Activated naive CD4-positive, alpha-beta T cell (primary cell): Measurements from ENCODE around the gene PSMA6.
"Not testable (repeated sequence)": the region's sequence is repeated elsewhere in the genome, so short reads cannot be mapped to it uniquely, and the experiment has no call there.

Experiments used
- DNase-seq, 4 experiments: peaks; one replicate each; lab custom pipeline; 2025; lab: John Stamatoyannopoulos, UW

The PSMA6 gene

DNA sequence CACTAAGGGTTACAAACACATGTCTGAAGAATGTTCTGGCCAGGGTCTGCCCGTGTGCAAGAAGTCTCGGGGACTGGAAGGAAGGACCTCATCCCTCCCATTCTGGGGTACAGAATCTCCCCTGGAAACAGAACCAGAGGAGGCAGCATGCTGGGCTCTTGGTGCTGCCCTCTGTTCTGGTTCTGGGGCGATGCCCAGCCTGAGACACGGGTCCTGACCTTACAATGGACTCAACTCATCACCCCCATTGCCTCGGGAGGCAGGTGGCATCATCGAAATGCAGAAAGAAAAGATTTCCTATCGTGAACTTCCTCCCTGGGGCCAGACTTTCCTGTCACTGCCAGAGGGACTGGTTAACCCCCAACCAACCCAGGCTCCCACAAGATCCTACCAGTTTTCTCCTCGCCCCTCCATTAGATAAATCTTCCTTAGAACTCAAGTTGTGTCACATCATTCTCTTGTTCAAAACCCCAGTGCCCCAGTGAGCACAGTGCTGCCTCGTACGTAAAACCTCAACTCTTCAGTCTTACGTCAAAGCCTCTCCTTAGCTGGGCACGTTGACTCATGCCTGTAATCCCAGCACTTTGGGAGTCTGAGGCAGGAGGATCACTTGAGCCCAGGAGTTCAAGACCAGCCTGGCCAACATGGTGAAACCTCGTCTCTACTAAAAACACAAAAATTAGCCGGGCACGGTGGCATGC is 52.1 kb downstream of the PSMA6 start:
- no peak for DNase-seq

DNA sequence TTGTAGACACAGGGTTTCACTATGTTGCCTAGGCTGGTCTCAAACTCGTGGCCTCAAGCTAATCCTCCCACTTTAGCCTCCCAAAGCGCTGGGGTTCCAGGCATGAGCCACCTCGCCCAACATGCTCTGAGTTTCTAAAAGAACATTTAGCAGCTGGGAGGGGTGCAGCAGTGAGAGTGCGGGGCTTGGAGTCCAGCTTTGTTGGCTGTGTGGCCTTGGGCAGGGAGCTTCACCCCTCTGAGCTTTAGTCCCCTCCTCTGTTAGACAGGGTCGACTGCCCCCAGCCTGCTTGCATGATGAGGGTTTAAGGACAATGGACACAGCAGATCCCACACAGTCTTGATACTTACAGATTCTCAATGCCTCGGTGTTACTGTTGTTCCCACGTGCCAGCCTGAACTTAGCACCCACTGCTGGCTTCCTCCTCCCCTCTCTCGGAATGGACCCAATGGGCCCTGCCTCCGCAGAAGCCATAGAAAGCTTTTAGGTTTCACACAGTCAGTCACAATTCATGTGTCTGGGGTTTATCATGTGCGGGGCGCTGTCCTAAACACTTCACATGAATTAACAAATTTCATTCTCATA is 54.6 kb downstream of the PSMA6 start:
- DNase-seq = no peak

DNA sequence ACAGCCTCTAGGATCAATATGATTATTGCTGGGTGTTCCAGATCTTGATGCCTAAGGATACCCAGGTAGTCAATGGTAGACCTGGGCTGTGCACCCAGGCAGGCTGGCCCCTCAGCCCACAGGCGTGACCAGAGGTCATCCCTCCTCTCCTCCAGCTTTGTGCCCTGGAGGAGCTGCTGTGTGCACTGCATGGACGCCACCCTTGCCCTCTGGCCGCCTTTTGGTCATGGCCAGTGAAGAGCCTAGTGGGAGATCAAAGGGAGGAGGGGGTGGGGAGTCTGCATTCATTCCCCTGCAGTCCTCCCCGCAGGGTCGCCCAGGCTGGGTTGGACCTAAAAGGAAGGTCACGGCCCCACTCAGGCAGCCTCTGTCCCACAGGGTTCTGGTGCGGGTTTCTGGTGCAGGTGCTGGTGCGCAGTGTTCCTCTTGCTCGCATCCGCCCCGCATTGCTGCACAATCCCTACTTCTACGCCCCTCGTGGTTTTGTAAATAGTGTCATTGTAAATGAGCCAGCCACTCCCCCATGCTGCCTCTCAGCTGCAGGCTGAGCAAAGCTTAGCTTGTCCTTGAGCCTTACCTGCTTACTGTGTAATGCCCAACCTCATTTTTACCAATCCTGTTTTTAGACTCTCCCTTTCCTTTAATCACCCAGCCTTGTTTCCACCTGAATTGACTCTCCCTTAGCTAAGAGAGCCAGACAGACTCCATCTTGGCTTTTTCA is 55.3 kb downstream of the PSMA6 start:
- no peak for DNase-seq

DNA sequence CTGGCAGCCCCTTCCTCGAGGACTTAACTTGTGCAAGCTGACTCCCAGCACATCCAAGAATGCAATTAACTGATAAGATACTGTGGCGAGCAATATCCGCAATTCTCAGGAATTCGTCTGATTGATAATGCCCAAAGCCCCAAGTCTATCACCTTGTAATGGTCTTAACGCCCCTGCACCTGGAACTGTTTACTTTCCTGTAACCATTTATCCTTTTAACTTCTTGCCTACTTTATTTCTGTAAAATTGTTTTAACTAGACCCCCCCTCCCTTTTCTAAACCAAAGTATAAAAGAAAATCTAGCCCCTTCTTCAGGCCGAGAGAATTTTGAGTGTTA is 55.8 kb downstream of the PSMA6 start:
- not testable (repeated sequence) for DNase-seq

DNA sequence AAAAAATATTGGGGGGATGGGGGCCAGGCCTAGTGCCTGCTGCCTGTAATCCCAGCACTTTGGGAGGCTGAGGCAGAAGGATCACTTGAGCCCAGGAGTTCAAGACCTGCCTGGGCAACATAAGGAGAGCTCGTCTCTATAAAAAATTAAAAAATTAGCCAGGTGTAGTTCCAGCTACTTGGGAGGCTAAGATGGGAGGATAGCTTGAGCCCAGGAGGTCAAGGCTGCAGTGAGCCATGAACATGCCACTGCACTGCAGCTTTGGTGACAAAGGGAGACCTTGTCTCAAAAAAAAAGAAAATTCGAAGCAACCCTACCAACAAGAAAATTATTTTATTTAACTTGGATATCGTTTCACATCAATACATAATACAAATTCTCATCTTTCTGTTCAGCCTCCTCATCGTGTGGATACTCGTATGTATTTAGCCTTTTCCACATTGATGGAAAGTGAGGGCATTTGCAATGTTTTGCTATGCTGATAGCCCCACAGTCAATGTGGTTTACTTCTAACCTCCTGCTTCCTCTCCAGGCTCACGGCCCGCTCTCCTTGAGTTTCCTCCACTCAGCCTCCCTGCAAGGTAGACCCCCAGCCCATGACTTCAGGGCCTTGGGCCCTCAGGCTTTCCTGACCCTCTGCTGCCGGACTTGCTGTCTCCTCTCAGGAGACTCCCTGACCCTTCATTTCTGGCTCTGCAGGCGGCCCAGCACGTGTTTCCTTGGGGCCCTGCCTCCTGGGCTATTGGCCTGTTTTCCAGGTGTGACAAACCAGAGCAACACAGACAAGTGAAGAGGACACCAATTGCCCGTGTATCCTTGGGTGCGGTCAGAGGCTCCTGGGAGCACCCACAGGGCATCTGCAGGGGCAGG is 57.5 kb downstream of the PSMA6 start:
- no peak for DNase-seq

DNA sequence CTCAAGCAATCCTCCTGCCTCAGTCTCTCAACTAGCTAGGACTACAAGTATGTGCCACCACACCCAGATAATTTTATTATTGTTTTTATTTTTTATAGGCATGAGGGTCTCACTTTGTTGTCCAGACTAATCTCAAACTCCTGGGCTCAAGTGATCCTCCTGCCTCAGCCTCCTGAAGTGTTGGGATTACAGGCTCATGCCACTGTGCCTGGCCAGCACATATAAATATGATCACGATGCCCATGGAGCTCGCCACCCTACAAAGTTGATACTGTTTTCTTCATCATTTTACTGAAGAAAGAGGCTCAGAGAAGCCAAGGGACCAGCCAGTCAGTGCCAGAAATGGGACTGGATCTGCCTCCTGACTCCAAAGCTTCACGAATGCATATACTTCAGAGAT is 59.3 kb downstream of the PSMA6 start:
- DNase-seq = no peak

DNA sequence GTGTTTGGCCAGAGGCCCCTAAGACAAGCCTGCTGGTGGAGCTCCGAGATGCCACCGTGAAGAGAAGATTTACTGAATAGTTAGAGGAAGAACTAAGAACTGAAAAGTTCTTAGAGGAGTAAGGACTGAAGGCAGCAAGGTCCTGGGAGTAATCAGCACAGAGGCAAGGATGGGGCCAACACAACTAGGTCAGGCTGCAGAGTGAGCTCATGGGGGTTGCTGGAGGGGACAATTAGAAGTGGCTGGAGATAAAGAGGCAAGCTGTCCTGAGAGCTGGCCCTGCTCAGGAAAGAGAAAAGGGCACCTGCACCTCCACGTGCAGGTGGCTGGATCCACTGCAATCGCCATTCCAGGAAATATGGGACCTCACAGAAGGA is 59.7 kb downstream of the PSMA6 start:
- no peak for DNase-seq

DNA sequence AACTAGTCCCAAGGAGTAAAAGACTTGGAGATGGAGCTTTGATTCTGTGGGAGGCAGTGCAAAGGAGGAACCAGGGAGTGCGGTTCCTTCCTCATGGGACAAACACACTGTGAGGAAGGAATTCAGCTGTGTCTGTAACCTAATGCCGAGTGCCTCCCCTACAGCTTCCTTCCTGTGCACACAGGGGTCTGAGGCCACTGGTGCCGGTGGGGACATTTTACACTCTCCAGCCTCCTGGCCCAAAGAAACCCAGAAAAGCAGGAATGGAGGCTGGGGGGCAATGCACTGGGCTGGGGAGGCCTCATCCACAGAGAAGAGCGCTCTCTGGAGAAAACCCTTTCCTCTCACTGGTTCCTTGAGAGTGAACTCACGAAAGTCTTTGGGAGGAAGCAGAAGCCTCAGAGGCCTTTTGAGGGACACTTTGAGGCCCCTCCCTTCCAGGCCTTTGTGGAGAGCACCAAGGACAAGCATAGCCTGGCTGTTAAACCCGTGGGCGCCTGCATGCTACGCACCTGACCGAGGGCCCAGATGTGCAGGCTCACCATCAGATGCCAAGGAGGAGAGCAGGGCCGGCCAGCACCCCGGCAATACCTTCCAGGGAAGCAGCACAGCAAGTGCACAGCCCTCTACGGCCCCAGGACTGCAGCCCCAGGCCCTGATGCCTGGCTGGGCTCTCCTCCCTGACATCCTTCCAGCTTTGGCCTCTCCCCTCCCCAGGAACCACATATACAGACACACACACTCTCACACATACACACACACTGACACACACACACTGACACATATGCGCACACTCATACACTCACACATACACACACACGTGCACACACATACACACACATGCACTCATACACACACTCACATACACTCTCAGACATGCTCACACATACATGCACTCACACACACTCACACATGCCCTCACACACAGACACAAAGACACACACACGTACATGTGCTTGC is 60.4 kb downstream of the PSMA6 start:
- no peak for DNase-seq

DNA sequence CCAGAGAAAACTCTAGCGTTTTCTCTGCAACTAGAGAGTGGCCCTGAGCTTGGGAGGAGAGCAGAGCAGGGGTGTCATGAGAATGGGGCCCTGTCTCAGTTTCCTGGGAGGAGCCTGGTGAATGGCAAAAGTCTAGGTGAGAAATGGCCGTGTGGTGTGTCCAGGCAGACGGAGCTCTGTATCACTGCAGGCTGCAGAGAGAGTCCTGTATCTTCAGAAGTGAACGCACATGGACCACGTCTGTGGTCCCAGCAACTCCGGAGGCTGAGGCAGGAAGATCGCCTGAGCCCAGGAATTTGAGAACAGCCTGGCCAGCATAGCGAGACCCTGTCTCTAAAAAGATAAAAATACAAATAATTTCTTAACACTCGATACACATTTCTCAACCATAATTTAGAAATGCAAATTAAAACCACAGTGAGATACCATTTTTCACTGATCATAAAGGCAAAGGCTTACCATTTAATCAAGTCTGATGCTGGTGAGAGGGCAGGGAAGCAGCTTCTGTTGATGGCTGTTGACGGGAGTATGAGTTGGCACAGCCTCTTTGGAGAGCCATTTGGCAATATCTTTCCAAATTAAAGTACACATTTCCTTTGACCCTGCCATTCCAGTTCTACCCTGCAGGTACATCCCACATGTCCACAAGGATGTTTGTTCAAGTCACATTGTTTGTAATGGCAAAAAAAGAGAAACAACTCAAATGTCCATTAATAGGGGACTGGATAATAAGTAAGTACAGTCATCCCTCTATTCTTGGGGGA is 61.4 kb downstream of the PSMA6 start:
- no peak for DNase-seq

DNA sequence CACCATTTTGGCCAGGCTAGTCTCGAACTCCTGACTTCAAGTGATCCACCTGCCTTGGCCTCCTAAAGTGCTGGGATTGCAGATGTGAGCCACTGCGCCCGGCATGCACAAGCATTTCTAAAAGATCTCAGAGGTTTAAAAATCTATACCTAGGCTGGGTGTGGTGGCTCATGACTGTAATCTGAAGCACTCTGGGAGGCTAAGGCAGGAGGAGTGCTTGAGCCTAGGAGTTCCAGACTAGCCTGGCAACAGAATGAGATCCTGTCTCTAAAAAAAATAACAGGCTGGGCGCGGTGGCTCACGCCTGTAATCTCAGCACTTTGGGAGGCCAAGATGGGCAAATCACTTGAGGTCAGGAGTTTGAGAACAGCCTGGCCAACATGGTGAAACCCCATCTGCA is 63.1 kb downstream of the PSMA6 start:
- not testable (repeated sequence) for DNase-seq

DNA sequence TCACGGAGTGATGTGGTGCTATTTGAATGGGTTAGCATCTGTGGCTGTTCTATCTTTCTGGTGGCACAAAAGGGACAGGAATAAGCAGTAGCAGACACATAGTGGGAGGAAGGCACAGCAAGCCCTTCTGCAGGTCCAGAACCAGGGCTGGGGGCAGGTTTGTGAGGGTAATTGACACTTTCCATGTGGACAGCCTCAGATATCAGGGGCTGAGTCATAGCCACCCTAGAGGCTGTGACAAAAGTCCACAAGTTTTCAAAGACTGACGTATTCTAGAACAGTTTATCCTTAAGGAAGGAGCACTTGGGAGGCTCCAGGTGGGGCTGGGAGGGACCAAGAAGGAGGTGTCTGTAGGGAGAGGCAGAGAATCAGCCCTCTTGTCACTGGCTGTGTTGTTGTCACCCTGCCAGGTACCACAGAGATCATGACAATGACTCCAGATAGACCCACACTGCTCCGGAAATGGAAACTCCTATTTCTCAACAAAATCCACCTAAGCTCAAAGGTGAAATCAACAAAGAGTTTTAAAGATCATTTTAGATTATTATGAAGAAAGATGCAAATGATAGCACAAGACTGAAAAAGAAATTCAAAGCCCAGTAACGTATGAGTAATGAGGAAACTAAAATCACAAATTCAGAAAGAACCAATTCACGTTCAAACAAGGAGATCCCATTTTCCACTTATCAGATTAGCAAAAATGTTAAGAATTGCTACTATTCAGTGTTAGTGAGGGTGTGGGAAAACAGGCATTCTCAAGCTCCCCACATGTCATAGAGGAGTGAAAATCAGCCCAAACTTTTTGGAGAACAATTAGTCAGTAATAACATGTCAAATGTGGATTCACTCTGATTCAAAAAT is 64.0 kb downstream of the PSMA6 start:
- DNase-seq = no peak

DNA sequence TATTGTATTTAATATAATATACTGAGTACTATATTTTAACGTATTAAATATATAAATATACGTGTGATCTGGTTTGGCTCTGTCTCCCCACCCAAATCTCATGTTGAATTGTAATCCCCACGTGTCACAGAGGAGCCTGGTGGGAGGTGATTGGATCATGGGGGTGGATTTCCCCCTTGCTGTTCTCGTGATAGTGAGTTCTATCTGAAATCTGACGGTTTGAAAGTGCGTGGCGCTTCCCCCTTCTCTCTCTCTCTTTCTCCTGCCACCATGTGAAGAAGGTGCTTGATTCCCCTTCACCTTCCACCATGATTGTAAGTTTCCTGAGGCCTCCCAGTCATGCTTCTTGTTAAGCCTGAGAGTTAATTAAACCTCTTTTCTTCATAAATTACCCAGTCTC is 67.5 kb downstream of the PSMA6 start:
- DNase-seq = not testable (repeated sequence)

DNA sequence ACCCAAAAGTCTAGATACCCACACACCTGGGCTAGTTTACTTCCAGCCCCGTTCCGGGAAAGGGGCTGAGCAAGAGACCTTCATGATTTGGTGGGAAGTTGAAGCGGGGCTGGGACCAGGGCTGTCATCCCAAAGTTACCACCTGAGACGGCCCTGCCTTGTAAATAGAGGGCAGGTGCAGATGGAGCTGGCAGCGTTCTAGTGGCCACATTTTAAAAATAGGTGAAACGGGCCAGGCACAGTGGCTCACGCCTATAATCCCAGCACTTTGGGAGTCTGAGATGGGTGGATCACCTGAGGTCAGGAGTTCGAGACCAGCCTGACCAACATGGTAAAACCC is 68.9 kb downstream of the PSMA6 start:
- no peak for DNase-seq

DNA sequence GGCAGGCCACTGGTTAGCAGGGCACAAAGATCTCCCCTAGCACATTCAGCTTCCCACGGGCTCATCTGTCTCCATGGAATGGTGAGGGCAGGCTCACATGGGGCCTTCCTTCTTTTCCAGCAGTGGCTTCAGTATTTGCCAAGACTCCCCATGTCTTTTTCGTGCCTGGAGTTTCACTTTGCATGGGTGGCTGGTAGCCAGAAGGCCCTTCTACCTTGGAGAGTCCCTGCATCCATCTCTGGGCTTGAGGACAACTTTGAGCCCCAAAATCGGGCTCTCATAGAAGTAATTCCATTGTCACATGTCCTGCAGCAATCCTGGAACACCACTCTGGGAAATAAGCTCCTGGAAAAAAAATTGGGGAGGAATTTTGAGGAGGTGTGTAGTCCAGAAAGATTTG is 70.3 kb downstream of the PSMA6 start:
- DNase-seq = no peak

DNA sequence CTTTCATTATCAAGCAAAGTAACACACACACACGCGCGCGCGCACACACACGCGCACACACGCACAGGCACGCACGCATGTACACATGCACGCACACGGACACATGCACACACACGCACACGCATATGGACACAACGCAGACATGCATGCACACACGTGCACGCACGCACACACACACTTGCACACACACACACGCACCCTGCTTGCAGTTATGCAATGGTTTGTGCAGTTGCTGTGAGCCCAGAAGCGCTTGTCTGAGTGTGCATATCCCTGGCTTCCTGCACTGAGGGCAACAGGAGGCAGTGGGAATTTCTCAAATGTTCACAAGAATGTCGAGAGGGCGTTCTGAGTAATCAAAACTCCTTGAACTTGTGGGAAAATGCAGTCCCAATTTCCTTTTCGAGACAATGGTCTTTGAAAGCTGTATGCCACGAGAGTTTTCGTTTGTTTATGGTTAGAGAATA is 70.8 kb downstream of the PSMA6 start:
- DNase-seq = no peak

DNA sequence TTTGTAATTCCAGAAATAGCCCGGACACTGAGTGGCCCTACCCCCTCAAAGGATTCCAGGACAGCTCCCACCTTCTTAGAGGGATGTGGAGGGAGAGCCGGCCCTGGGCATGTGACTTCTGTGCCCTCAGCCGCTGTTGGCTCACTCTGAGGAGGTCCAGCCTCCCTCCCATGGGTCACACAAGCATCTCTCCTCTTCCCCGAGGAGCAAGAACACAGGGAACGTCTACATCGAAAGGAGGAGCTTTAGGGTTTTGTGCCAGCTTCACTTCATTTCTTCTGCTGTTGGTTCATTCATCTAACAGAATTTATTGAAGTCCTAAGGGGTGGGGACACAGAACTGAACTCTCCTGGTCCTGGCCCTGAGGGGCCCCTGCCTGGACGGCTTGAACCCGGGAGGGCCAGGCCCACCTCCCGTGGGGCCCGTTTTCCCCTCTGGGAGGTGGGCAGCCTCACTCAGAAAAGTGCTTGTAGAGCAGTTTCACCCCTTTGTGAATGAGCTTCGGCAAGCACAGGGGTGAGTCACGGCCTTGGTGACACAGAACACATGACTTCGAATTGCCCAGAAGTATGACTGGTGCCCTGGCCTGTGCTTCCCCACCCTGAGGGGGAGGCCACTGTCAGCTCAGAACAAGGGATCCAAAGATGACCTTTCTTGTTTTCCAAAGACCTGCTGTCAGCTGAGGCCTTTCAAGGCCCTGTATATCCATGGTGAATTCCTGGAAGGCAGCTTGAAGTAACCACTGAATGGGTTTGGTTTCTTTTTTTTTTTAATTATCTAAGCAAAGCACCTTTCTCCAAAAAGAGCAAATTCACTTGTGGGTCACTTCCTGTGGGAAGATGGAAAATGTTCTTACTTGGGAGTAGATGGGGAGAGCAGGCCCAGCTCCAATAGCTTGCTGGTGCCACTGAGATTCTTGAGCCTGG is 73.2 kb downstream of the PSMA6 start:
- peak in 3 of 4 experiments; percentile 8 to 27 (median 16) for DNase-seq

DNA sequence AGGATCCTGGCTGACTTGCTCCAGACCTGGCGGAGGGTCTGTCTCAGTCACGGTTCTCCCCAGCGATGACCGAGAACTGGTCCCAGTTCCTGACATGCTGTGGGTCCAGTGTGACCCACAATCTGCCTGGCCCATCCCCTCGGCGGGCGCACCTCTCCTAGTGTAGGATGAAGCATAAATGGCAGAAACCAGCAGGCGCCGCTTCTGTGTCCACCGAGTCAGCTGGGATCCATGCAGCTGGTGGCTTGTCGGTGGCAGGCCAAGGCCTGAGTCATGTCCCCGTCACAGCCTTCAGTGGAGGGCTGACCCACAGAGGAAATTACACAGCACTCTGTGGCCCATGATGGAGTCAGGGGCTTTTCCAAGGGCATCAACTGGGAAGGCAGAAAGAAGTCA is 73.9 kb downstream of the PSMA6 start:
- DNase-seq = no peak

DNA sequence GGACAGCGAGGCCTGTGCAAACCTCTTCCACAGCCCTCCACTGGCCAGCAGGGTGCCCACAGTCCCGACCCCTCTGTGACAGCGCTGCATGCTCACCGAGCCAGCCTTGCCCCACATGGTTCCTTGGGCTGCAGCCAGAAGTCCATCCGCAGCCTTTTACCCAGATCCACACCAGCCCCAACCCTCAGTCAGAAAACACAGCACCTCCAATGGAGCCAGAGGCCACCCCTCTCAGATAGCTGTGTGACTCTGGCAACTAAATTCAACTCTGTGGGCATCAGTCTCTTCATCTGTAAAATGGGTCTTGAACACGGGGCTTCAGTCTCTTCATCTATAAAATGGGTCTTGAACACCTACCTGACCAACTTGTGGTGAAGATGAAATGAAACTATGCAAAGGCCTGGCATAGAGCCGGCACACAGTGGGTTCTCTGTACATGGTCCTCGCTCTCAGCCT is 74.4 kb downstream of the PSMA6 start:
- no peak for DNase-seq

DNA sequence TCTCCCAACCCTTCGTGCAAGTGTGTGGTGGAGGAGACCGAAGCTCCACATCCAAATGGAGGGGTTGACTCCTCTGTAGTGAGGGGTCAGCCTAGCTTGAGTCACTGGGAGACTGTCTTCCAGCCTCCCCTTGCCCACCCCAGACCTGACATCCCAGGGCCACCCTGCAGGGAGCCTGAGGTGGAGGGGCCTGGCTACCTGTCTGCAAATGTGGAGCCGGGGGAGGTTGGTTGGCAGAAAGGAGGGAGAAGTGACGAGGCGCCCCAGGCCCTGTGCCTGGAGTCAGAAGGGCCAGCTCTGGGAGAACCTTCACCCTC is 74.8 kb downstream of the PSMA6 start:
- no peak for DNase-seq
